GM23248 (cell line): ENCODE data around the gene EI24. TPM values are rescaled to one million over a fixed set of nuclear protein-coding genes. Genes with fewer than 3 reads are reported as not detected.

ENCODE experiments used
- DNase-seq: peaks from one replicate; pipeline ENCODE4 v3.0.0-alpha.2; 2015
- H2AFZ ChIP-seq: fragments of 200-600 bp; sonication (generic); 2 replicates; pipeline ENCODE4 v1.6.1; 2016; ENCODE audit warnings: antibody characterized with exemption
- H3F3A ChIP-seq: fragments of 200-600 bp; sonication (generic); 2 replicates; pipeline ENCODE4 v1.6.1; 2016; ENCODE audit warnings: mild to moderate bottlenecking, antibody characterized with exemption, mixed run types; ENCODE audit not compliant: insufficient read depth
- H3K27ac ChIP-seq: fragments of 200-600 bp; sonication (generic); 2 replicates; pipeline ENCODE4 v1.5.1; 2016; ENCODE audit warnings: mild to moderate bottlenecking
- H3K27me3 ChIP-seq: fragments of 200-600 bp; sonication (generic); replicated peaks from 2 replicates; pipeline ENCODE4 v1.6.1; 2016; ENCODE audit warnings: mild to moderate bottlenecking; ENCODE audit not compliant: insufficient read depth
- H3K36me3 ChIP-seq: fragments of 200-600 bp; sonication (generic); 2 replicates; pipeline ENCODE4 v1.6.1; 2016; ENCODE audit warnings: low read depth, mild to moderate bottlenecking
- H3K4me1 ChIP-seq: fragments of 200-600 bp; sonication (generic); 2 replicates; pipeline ENCODE4 v1.6.1; 2016; ENCODE audit warnings: mild to moderate bottlenecking; ENCODE audit not compliant: insufficient read depth
- H3K4me2 ChIP-seq: fragments of 200-600 bp; sonication (generic); one replicate; pipeline ENCODE4 v1.6.1; 2016; ENCODE audit warnings: mild to moderate bottlenecking; ENCODE audit not compliant: unreplicated experiment
- H3K4me3 ChIP-seq: fragments of 200-600 bp; sonication (generic); 2 replicates; pipeline ENCODE4 v1.5.1; 2016; ENCODE audit warnings: mild to moderate bottlenecking
- H3K79me2 ChIP-seq: fragments of 200-600 bp; sonication (generic); 2 replicates; pipeline ENCODE4 v1.6.1; 2016; ENCODE audit warnings: mild to moderate bottlenecking; ENCODE audit not compliant: insufficient read depth
- H3K9ac ChIP-seq: fragments of 200-600 bp; sonication (generic); 2 replicates; pipeline ENCODE4 v1.6.1; 2016; ENCODE audit warnings: mild to moderate bottlenecking
- H3K9me2 ChIP-seq: fragments of 200-600 bp; sonication (generic); 2 replicates; pipeline ENCODE4 v1.6.1; 2016; ENCODE audit warnings: mixed run types, mild to moderate bottlenecking, moderate library complexity; ENCODE audit not compliant: insufficient read depth
- H3K9me3 ChIP-seq: fragments of 200-600 bp; sonication (generic); one replicate; pipeline ENCODE4 v1.6.1; 2017; ENCODE audit warnings: low read depth
- H4K20me1 ChIP-seq: fragments of 200-600 bp; sonication (generic); 2 replicates; pipeline ENCODE4 v1.6.0; 2016; ENCODE audit not compliant: insufficient read depth
- EZH2 ChIP-seq: fragments of 200-600 bp; sonication (generic); IDR thresholded peaks from 2 replicates; pipeline ENCODE4 v1.6.1; 2018; ENCODE audit warnings: antibody characterized with exemption, mild to moderate bottlenecking; ENCODE audit not compliant: insufficient read depth, poor library complexity, severe bottlenecking
- EZH2phosphoT487 ChIP-seq: fragments of 200-600 bp; sonication (generic); IDR thresholded peaks from 2 replicates; pipeline ENCODE4 v1.6.1; 2018; ENCODE audit warnings: antibody characterized with exemption, moderate library complexity, mild to moderate bottlenecking, low read depth; ENCODE audit not compliant: insufficient read depth
- WGBS, 2 experiments: methylation state at CpG; one replicate each; pipeline ENCODE4 v1.1.6; 2015 to 2017; ENCODE audit warnings: low lambda C conversion rate in 2 of 2, low coverage in 1 of 2; ENCODE audit errors: missing lambda C conversion rate in 2 of 2; 5-methylcytosine and 5-hydroxymethylcytosine counted together
- in situ Hi-C: fragments of 300-500 bp; cut with MboI; formaldehyde crosslinking; loops from 2 replicates; pipeline ENCODE4 v1.15.0; 2020
- polyA plus RNA-seq: library from polyadenylated mRNA; unstranded; fragments of >200 nt; fragmentation: Nextera tagmentation; extraction: Ambion mirVana; gene quantifications from 2 replicates; pipeline ENCODE4 v1.2.1, GENCODE V29; 2016
- total RNA-seq: library from RNA; depleted of rRNA; stranded (reverse); fragments of >200 nt; shearing (Covaris generic); gene quantifications from 2 replicates; pipeline ENCODE4 v1.2.3, GENCODE V29; 2014

Gene EI24
- total and polyA plus RNA-seq, 2 experiments from 2014 or later = 139 to 145 TPM

DNA sequence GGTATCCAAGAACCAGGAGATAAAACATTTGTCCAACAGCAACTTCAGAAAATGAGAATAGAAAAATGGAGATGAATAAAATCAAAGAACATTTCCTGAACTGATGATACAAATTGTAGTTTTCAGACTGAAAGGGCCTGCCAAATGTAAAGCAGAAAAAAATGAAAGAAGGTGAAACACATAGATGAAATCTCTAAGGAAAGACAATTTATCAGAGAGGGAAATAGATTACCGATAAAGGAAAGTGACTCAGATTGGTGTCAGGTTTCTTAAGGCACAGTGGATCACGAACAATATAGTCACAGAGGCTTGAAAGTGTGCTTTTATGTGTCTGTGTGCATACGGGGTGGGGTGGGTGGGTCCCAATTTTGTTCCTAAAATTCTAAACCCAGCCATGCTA lies 19.2 kb downstream of the EI24 start:
- DNase-seq = no peak
- no peaks in the 10 kb centered on the region for H3K9me3 ChIP-seq
- no peak overlapping the region for H3K27ac ChIP-seq
- no peaks in the 10 kb centered on the region for H3K9me2 ChIP-seq
- H4K20me1 ChIP-seq = no peaks in the 10 kb centered on the region
- peaks cover 4% of the 10 kb centered on the region; the same call in 1 of the 2 replicates for H3K36me3 ChIP-seq
- TF ChIP-seq EZH2 (no peak), EZH2phosphoT487 (no peak)
- H3F3A ChIP-seq = peaks cover 21% of the 10 kb centered on the region
- H3K4me3 ChIP-seq = no peak overlapping the region
- H3K27me3 ChIP-seq = no peaks in the 10 kb centered on the region
- in situ Hi-C loops = no loop called here
- H2AFZ ChIP-seq = no peak overlapping the region
- peaks cover 20% of the 10 kb centered on the region for H3K79me2 ChIP-seq
- H3K9ac ChIP-seq = no peak overlapping the region
- H3K4me1 ChIP-seq = peaks cover 6% of the 10 kb centered on the region
- WGBS, 2 experiments = 76 to 81% methylated on average over 3 of the region's 3 CpGs
- no peak overlapping the region for H3K4me2 ChIP-seq

DNA sequence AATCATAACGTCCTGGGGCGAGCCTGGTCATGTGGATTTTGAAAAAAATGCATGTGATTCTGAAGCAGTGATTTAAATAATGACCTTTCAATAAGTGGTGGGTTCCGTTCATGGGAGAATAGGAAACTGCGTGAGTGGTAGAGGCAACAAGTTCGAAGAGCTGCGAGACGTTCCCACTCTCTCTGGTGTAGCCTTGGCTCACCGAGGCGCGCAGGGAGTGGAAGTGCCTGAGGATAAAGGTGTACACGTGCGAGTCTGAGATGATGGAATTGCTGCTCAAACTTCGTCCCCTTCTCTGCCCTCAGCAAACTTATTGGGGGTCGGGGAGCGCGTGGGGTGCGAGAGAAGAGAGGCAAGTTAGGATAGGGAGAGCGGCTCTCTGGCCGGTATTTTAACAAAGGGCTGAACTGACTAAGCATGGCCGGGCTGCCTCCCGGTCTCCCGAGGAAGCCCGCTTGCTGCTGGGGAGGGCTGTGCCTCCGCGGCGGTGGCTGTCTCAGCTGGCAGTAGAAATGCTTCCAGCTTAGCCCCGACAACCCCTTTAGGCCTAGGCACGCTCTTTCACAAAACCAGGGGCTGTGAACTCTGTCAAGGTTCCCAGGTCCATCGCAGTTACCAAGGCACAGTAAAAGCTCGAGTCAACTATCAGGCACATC lies 22.5 kb downstream of the EI24 start:
- Histone ChIP-seq H4K20me1 (no peaks in the 10 kb centered on the region), H3K4me2 (peak overlapping the region; percentile 88), H3K79me2 (peaks cover 52% of the 10 kb centered on the region), H3K9me2 (no peaks in the 10 kb centered on the region), H3K36me3 (0 out of 2 replicates have a peak, but pooled peaks cover 4% of the 10 kb centered on the region), H2AFZ (peak overlapping the region; percentile 93), H3K27ac (peak overlapping the region; percentile 98), H3F3A (peaks cover 19% of the 10 kb centered on the region), H3K9ac (peak overlapping the region; percentile 96), H3K9me3 (no peaks in the 10 kb centered on the region), H3K4me1 (peaks cover 15% of the 10 kb centered on the region), H3K27me3 (no peaks in the 10 kb centered on the region), H3K4me3 (peak overlapping the region; percentile 86)
- in situ Hi-C loops = no loop called here
- TF ChIP-seq EZH2phosphoT487 = no peak
- TF ChIP-seq EZH2 = no peak
- 3 to 4% methylated on average over 30 of the region's 30 CpGs for whole genome bisulfite sequencing, 2 experiments
- peak; percentile 75 for DNase-seq

DNA sequence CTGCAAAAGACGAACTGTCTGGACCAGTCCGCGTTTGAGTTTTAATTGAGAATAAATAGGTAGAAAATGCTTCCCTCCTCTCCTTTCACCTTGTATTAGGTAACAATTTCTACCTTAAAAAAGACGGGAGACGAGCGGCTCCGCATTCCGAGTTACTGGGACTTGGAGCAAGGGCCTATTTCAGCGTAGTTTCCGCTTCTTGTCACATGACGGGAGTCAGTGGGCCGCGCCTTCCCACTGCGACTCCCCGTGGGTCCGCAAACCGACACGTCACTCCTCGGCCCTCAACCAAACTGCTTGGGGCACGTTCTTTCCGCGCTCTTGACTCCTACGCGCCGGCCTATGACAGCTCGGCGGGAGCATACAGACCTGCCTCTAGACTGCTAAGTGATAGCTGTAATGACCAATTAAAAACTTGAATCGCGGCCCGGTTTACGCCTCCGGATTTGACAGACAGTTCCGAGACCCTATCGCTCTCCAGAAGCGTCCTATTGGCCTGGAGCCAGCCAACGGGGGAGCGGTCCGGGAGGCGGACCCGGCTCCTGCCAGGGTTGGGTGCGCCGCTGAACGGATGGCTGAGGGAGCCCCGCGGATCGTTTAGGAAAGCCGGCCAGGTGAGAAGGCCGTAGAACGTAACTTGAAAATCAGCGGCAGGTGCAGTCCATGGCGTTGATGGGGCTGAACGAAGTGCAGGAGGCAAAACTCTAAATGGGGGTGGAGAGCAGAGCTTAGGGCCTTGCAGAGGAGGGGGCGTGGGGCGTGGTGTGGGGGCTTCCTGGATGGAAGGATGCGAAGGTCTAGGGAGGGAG lies 23.2 kb downstream of the EI24 start, which contains the start of gene STT3A:
TSS of gene STT3A (plus strand) at position 548 of the 809 bp plus-strand sequence. CDS start 3,064 bp downstream, outside the sequence.
- Histone ChIP-seq H4K20me1 (no peaks in the 10 kb centered on the region), H3K4me3 (peak within 1 kb of the TSS; percentile 89), H3K4me2 (peak within 1 kb of the TSS; percentile 96), H3K4me1 (peaks cover 15% of the 10 kb centered on the region), H3K9ac (peak within 1 kb of the TSS; percentile 96), H2AFZ (peak within 1 kb of the TSS; percentile 93), H3K36me3 (peaks cover 10% of the 10 kb centered on the region), H3K79me2 (peaks cover 60% of the 10 kb centered on the region), H3K9me3 (no peaks in the 10 kb centered on the region), H3F3A (peaks cover 19% of the 10 kb centered on the region), H3K27me3 (no peaks in the 10 kb centered on the region), H3K27ac (peak within 1 kb of the TSS; percentile 98), H3K9me2 (no peaks in the 10 kb centered on the region)
- DNase-seq = peak; percentile 100
- WGBS, 2 experiments = 1 to 2% methylated on average over 49 to 55 of the region's 55 CpGs
- TF ChIP-seq EZH2 (no peak), EZH2phosphoT487 (no peak)
- in situ Hi-C loops = no loop called here

DNA sequence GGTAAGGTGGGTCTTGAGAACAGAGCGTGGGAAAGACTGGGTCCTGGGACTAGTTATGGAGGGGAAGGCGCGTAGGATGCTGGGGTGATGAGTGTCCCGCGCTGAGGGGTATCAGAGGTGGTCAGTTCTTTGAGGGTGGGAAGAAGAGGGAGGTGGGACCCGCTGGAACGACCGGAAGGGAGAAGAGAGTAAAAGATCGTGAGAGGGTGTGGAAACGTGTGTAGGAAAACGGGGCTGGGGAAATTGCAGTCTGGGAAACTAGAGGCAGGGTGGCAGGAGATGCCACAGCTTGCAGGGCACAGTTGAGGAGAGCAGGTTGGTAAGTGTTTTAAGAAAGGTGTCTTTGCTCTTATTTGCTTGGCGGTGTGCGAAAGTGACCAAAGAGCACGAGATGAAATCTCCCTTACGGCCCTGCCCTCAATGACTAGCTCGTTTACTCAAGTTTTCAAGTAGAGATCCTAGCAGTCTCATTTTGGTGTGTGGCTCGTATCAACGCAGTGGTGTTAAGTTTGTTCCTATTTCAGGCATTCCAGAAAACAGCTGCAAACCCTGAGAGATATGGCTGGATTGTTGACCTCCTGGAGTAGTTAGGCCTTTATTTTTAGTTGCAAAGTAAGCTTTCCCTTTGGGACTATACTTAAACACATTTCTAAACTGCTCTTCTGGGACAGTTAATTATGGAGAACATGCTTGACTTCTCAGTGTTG lies 24.0 kb downstream of the EI24 start:
- no peak for TF ChIP-seq EZH2
- no peak for TF ChIP-seq EZH2phosphoT487
- peak; percentile 70 for DNase-seq
- Histone ChIP-seq H4K20me1 (no peaks in the 10 kb centered on the region), H3F3A (peaks cover 25% of the 10 kb centered on the region), H3K4me2 (peak overlapping the region; percentile 96), H3K27me3 (no peaks in the 10 kb centered on the region), H3K9me3 (no peaks in the 10 kb centered on the region), H3K79me2 (peaks cover 67% of the 10 kb centered on the region), H3K9me2 (no peaks in the 10 kb centered on the region), H2AFZ (peak overlapping the region; percentile 81), H3K9ac (peak overlapping the region; percentile 95), H3K27ac (peak overlapping the region; percentile 88), H3K4me3 (peak overlapping the region; percentile 89), H3K36me3 (peaks cover 17% of the 10 kb centered on the region), H3K4me1 (peaks cover 15% of the 10 kb centered on the region)
- in situ Hi-C loops = no loop called here
- WGBS, 2 experiments = 0 to 2% methylated on average over 15 to 18 of the region's 18 CpGs
